CD4-positive, alpha-beta T cell (primary cell): ENCODE results near the gene SPESP1. TPM values are rescaled to one million over a fixed set of nuclear protein-coding genes. Genes with fewer than 3 reads are reported as not detected.

Source experiments
- ATAC-seq: fragments of 200-7000 bp; cut with Tn5 transposase; one replicate; pipeline ENCODE4 v1.10.0; 2022; ENCODE audit warnings: mild to moderate bottlenecking; ENCODE audit not compliant: poor library complexity
- CTCF ChIA-PET: fragments of 350-600 bp; sonication (Branson Sonifier 250); formaldehyde crosslinking; loops from one replicate; lab custom pipeline; 2021; ENCODE audit warnings: antibody characterized with exemption, inconsistent platforms; lab: Charles Lee
- POLR2A ChIA-PET: fragments of 350-600 bp; sonication (Branson Sonifier 250); formaldehyde crosslinking; loops from one replicate; lab custom pipeline; 2021; ENCODE audit warnings: antibody characterized with exemption, inconsistent platforms; lab: Charles Lee
- DNase-seq, 14 experiments: peaks; one replicate each; pipeline ENCODE4 v3.0.0-alpha.2; 2013 to 2020; ENCODE audit warnings: mixed read lengths in 2 of 14
- H3K27ac ChIP-seq, 2 donors: one replicate each; pipeline versions ENCODE4 v1.5.1 to v1.7.0; 2013; ENCODE audit warnings: low read length in 2 of 2, low read depth in 1 of 2, mild to moderate bottlenecking in 1 of 2
- H3K27me3 ChIP-seq, 2 experiments: 1 replicate in 1 of 2; 2 replicates in 1 of 2; pipeline versions ENCODE4 v1.6.1 to v1.7.0; 2013; ENCODE audit warnings: low read length in 2 of 2, control low read depth in 1 of 2, mild to moderate bottlenecking in 1 of 2, moderate library complexity in 1 of 2; ENCODE audit not compliant: insufficient read depth in 2 of 2, control insufficient read depth in 1 of 2
- H3K36me3 ChIP-seq: one replicate; pipeline ENCODE4 v1.6.1; 2013; ENCODE audit warnings: low read length, control low read depth; ENCODE audit not compliant: insufficient read depth
- H3K4me1 ChIP-seq: one replicate; pipeline ENCODE4 v1.6.1; 2013; ENCODE audit warnings: low read length, control low read depth; ENCODE audit not compliant: insufficient read depth
- H3K4me3 ChIP-seq: one replicate; pipeline ENCODE4 v1.5.1; 2013; ENCODE audit warnings: mild to moderate bottlenecking, low read length, moderate library complexity
- H3K9me3 ChIP-seq, 2 experiments: 1 replicate in 1 of 2; 2 replicates in 1 of 2; pipeline versions ENCODE4 v1.6.1 to v1.7.0; 2013; ENCODE audit warnings: low read length in 2 of 2, mild to moderate bottlenecking in 2 of 2, control low read depth in 1 of 2, moderate library complexity in 1 of 2; ENCODE audit not compliant: control insufficient read depth in 1 of 2, insufficient read depth in 1 of 2
- H3K27ac Mint-ChIP-seq: one replicate; pipeline ENCODE4 v1.8.0; 2020; ENCODE audit warnings: mixed read lengths
- H3K27me3 Mint-ChIP-seq: one replicate; pipeline ENCODE4 v1.8.0; 2021; ENCODE audit warnings: mixed read lengths
- H3K36me3 Mint-ChIP-seq: one replicate; pipeline ENCODE4 v1.8.0; 2021; ENCODE audit warnings: low read depth, mixed read lengths
- H3K4me1 Mint-ChIP-seq: one replicate; pipeline ENCODE4 v1.8.0; 2021; ENCODE audit warnings: low read depth, mixed read lengths
- H3K4me3 Mint-ChIP-seq: one replicate; pipeline ENCODE4 v1.8.0; 2020; ENCODE audit warnings: mild to moderate bottlenecking, mixed read lengths
- H3K9me3 Mint-ChIP-seq: one replicate; pipeline ENCODE4 v1.8.0; 2020; ENCODE audit warnings: mixed read lengths
- intact Hi-C, 2 experiments: fragments of 100-400 bp; cut with DNase I in 1 of 2; cut with micrococcal nuclease in 1 of 2; formaldehyde crosslinking; loops; one replicate each; pipeline versions ENCODE4 v1.15.1 to v1.9.0; 2023 to 2025; cut with DNase I, micrococcal nuclease
- total RNA-seq, 174 experiments: library from RNA in 2 of 174; stranded (reverse) in 2 of 174; gene quantifications; one replicate each; pipeline ENCODE4 v1.2.3 and lab custom pipeline; 2021 to 2026
- TF ChIP-seq, protein P1 (sequence below): fragments of 200-600 bp; IDR thresholded peaks from one replicate; pipeline ENCODE4 v1.8.0; 2022; ENCODE audit warnings: antibody characterized with exemption, mild to moderate bottlenecking

Gene SPESP1
- total RNA-seq, 2 experiments from 2014 or later, result not detected

DNA sequence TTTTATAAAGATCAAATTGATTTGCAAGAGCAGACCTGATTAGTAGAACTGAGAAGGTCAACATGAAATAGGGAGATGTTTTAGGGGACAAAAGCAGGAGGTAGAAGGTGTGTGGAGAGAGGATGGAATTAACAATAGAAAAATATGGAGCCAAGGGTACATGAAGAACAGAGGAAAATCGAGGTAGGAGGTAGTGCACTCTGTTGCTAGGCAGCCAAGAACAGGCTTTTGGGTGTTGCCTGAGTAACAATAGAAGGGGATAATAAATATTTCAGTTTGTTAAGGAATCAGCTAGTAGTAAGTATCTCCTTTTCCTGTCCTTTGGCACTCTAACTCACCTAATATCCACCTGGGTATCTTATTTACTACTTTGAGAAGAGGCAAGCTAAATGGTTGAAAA is 9.2 kb downstream of the SPESP1 start:
- peaks cover 3 to 23% of the 10 kb centered on the region in 2 experiments for H3K27me3 ChIP-seq
- CTCF ChIA-PET, result no interaction called here

DNA sequence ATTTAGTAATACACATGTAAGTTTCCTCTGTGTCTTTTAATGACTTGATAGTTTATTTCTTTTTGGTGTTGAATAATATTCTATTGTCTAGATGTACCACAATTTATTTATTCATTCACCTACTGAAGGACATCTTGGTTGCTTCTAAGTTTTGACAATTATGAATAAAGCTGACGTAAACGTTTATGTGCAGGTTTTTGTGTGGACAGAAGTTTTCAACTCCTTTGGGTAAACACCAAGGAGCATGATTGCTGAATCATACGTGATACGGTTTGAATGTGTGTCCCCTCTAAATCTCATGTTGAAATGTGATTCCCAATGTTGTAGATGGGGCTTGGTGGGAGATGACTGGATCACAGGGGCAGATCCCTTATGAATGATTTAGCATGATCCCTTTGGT is 21.5 kb downstream of the SPESP1 start:
- Mint-ChIP-seq H3K4me1 (no peaks in the 10 kb centered on the region), H3K9me3 (no peaks in the 10 kb centered on the region), H3K36me3 (no peaks in the 10 kb centered on the region), H3K27me3 (peaks cover 12% of the 10 kb centered on the region), H3K4me3 (no peak overlapping the region), H3K27ac (no peak overlapping the region)
- intact Hi-C loops, result no loop called here
- no peak overlapping the region for H3K27ac ChIP-seq
- TF ChIP-seq, protein P1, sequence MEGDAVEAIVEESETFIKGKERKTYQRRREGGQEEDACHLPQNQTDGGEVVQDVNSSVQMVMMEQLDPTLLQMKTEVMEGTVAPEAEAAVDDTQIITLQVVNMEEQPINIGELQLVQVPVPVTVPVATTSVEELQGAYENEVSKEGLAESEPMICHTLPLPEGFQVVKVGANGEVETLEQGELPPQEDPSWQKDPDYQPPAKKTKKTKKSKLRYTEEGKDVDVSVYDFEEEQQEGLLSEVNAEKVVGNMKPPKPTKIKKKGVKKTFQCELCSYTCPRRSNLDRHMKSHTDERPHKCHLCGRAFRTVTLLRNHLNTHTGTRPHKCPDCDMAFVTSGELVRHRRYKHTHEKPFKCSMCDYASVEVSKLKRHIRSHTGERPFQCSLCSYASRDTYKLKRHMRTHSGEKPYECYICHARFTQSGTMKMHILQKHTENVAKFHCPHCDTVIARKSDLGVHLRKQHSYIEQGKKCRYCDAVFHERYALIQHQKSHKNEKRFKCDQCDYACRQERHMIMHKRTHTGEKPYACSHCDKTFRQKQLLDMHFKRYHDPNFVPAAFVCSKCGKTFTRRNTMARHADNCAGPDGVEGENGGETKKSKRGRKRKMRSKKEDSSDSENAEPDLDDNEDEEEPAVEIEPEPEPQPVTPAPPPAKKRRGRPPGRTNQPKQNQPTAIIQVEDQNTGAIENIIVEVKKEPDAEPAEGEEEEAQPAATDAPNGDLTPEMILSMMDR, result no peak
- no peak for DNase-seq
- H3K4me3 ChIP-seq, result no peak overlapping the region
- peaks cover 0 to 7% of the 10 kb centered on the region in 2 experiments for H3K9me3 ChIP-seq
- no peaks in the 10 kb centered on the region for H3K4me1 ChIP-seq
- ChIA-PET CTCF (no interaction called here), POLR2A (no interaction called here)
- H3K36me3 ChIP-seq, result no peaks in the 10 kb centered on the region
- ATAC-seq, result no peak
- peaks cover 0 to 5% of the 10 kb centered on the region in 2 experiments for H3K27me3 ChIP-seq

More for the DNA sequence above, 9.2 kb downstream of the SPESP1 start:
- Histone ChIP-seq H3K4me3 (no peak overlapping the region), H3K27ac (no peak overlapping the region), H3K4me1 (no peaks in the 10 kb centered on the region), H3K9me3 (no peaks in the 10 kb centered on the region), H3K36me3 (no peaks in the 10 kb centered on the region)
- Mint-ChIP-seq H3K4me1 (no peaks in the 10 kb centered on the region), H3K9me3 (no peaks in the 10 kb centered on the region), H3K4me3 (no peak overlapping the region), H3K27ac (no peak overlapping the region), H3K36me3 (no peaks in the 10 kb centered on the region), H3K27me3 (peaks cover 34% of the 10 kb centered on the region)
- DNase-seq (no peak), ATAC-seq (no peak)
- intact Hi-C loops, result no loop called here
- TF ChIP-seq, protein P1, result no peak
- POLR2A ChIA-PET, result no interaction called here

GRCh38 chr15:68957696-68958095 is 27.4 kb downstream of the SPESP1 start:
- ChIA-PET POLR2A (no interaction called here), CTCF (no interaction called here)
- Histone ChIP-seq H3K9me3 (peaks cover 0 to 4% of the 10 kb centered on the region in 2 experiments), H3K27me3 (peaks cover 2 to 9% of the 10 kb centered on the region in 2 experiments), H3K27ac (no peak overlapping the region), H3K4me1 (no peaks in the 10 kb centered on the region), H3K4me3 (no peak overlapping the region), H3K36me3 (no peaks in the 10 kb centered on the region)
- TF ChIP-seq, protein P1, result no peak
- intact Hi-C loops, result no loop called here
- Mint-ChIP-seq H3K27ac (no peak overlapping the region), H3K4me1 (no peaks in the 10 kb centered on the region), H3K9me3 (no peaks in the 10 kb centered on the region), H3K4me3 (no peak overlapping the region), H3K27me3 (peaks cover 43% of the 10 kb centered on the region), H3K36me3 (no peaks in the 10 kb centered on the region)
- DNase-seq, result no peak
- no peak for ATAC-seq
